K562 (cell line): ENCODE measurements around the gene PGAP2. TPM values are rescaled to one million over a fixed set of nuclear protein-coding genes. Genes with fewer than 3 reads are reported as not detected.

Source experiments
- ARID2 ChIP-seq: fragments of 450-650 bp; IDR thresholded peaks from 2 replicates; pipeline ENCODE4 v1.6.1; 2017; ENCODE audit warnings: antibody characterized with exemption, mild to moderate bottlenecking
- BRD9 ChIP-seq: fragments of 450-650 bp; IDR thresholded peaks from 2 replicates; pipeline ENCODE4 v1.6.1; 2018; ENCODE audit warnings: low read depth; ENCODE audit not compliant: partially characterized antibody
- CBFA2T2 ChIP-seq: fragments of 450-650 bp; conservative IDR thresholded peaks from 2 replicates; pipeline ENCODE4 v1.6.1; 2017; ENCODE audit warnings: mild to moderate bottlenecking
- CBFA2T3 ChIP-seq: fragments of 450-650 bp; IDR thresholded peaks from 2 replicates; pipeline ENCODE4 v1.6.1; 2017
- FOXA3 ChIP-seq, 2 experiments: fragments of 450-650 bp in 1 of 2; sonication (generic) in 1 of 2; formaldehyde crosslinking; IDR thresholded peaks in 1 of 2; conservative IDR thresholded peaks in 1 of 2; 2 replicates each; pipeline versions ENCODE4 v1.4.0 to v1.8.0; 2020 to 2022; ENCODE audit warnings: mild to moderate bottlenecking in 2 of 2, missing genetic modification reagents in 1 of 2
- HNRNPLL ChIP-seq: fragments of 200-400 bp; formaldehyde crosslinking; IDR thresholded peaks from 2 replicates; pipeline ENCODE4 v1.6.1; 2017; ENCODE audit warnings: low read length, low read depth, mild to moderate bottlenecking; ENCODE audit not compliant: poor library complexity, severe bottlenecking
- PPARD ChIP-seq: fragments of 250-450 bp; sonication (Bioruptor Pico); IDR thresholded peaks from 2 replicates; pipeline ENCODE4 v1.8.0; 2022; ENCODE audit warnings: inconsistent platforms, mild to moderate bottlenecking, moderate library complexity
- RFX7 ChIP-seq: fragments of 250-450 bp; sonication (Bioruptor Pico); IDR thresholded peaks from 2 replicates; pipeline ENCODE4 v1.5.1; 2021; ENCODE audit warnings: mild to moderate bottlenecking
- SMARCC2 ChIP-seq: fragments of 450-650 bp; IDR thresholded peaks from 2 replicates; pipeline ENCODE4 v1.6.1; 2017; ENCODE audit warnings: antibody characterized with exemption, moderate library complexity, mild to moderate bottlenecking, low read depth
- STAT5A ChIP-seq: IDR thresholded peaks from 2 replicates; pipeline ENCODE4 v1.6.1; 2012; ENCODE audit warnings: low read length, inconsistent platforms, borderline replicate concordance
- ZBTB5 ChIP-seq: fragments of 450-650 bp; IDR thresholded peaks from 2 replicates; pipeline ENCODE4 v1.6.1; 2017; ENCODE audit warnings: antibody characterized with exemption
- ZSCAN29 ChIP-seq: fragments of 450-650 bp; IDR thresholded peaks from 2 replicates; pipeline ENCODE4 v1.6.1; 2017
- polyA plus RNA-seq, 8 experiments: library from polyadenylated mRNA; depleted of rRNA in 4 of 8; stranded (reverse) in 5 of 8; unstranded in 3 of 8; fragments of >200 nt; fragmentation: Nextera tagmentation in 2 of 8; fragmentation: Illumina TruSeq in 1 of 8; extraction: Ambion mirVana in 2 of 8; extraction: Trizol in 1 of 8; gene quantifications; 2 replicates each; pipeline versions ENCODE4 v1.2.1 to v1.2.3, GENCODE V29; 2011 to 2014; ENCODE audit warnings: inconsistent platforms in 1 of 8, missing spikeins in 1 of 8
- total RNA-seq, 7 experiments: library from RNA; depleted of rRNA in 6 of 7; stranded (reverse); fragments of >200 nt in 6 of 7; fragmentation: Illumina TruSeq in 2 of 7; extraction: Trizol in 2 of 7; gene quantifications; 2 replicates each; pipeline versions ENCODE4 v1.2.1 to v1.2.3, GENCODE V29; 2011 to 2021; ENCODE audit warnings: low replicate concordance in 1 of 7
- TF ChIP-seq, protein P1 (sequence below), 2 experiments: fragments of 450-650 bp in 1 of 2; IDR thresholded peaks; 2 replicates each; pipeline ENCODE4 v1.6.1; 2011 to 2017; ENCODE audit warnings: low read depth in 2 of 2, antibody characterized with exemption in 1 of 2, borderline replicate concordance in 1 of 2, low read length in 1 of 2, mild to moderate bottlenecking in 1 of 2, mixed read lengths in 1 of 2; ENCODE audit not compliant: control insufficient read depth in 1 of 2
- TF ChIP-seq, protein P2 (sequence below): fragments of 450-650 bp; formaldehyde crosslinking; IDR thresholded peaks from 2 replicates; pipeline ENCODE4 v1.4.0; 2022; ENCODE audit warnings: missing genetic modification characterization
- TF ChIP-seq, protein P3 (sequence below): fragments of 200-400 bp; formaldehyde crosslinking; IDR thresholded peaks from 2 replicates; pipeline ENCODE4 v1.6.1; 2017; ENCODE audit warnings: mild to moderate bottlenecking, low read depth, low read length, moderate library complexity
- TF ChIP-seq, protein P4 (sequence below): fragments of 250-450 bp; sonication (Bioruptor Pico); IDR thresholded peaks from 2 replicates; pipeline ENCODE4 v1.8.0; 2021; ENCODE audit warnings: mild to moderate bottlenecking, moderate library complexity

Gene PGAP2
- total and polyA plus RNA-seq, 9 of the 15 experiments (the other 6 are each of a cell fraction or from before 2014, with no cell fraction given): 17.9 to 47.2 (median 33.7) TPM

DNA sequence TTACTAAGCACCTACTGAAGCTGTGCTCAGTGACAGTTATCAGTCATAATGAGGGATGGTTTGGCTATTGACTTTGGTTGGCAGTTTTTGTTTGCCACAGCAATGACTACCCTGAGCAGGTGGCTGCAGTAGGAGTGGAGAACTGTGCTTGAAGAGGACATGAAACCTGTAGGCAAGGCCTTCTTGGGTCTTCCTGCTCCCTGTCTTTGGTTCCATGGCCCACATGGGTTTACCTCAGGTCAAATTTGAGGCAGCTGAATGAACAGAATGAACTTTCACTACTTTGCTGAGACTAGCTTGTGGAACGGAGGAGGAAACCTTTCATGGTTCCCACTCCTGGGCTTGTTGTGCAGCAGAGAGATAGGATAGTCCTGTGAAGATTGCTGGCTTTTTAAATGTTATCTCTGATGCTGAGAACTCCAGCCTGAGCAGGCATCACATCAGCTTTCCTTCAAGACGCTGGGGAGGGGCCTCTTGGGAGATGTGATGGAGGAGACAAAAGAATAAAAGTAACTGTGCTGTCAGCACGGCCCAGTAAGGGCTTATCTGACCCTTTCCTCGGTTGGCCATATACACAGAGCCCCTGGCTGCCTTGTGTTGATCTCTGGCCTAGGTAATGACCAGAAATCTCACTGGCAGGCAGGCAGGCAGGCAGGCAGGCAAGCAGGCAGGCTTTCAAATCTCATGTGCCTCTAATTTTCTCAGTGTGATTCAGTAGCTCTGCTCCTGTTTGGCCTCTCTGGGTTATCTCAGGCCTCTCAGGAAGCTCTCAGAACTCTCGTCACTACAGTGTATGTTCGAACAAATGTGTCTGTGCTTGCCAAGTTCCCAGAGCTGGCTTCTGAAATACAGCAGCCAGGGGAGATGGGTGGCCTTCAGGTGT, 59.1 kb downstream of the PGAP2 start (continued):
- TF ChIP-seq, protein P1, sequence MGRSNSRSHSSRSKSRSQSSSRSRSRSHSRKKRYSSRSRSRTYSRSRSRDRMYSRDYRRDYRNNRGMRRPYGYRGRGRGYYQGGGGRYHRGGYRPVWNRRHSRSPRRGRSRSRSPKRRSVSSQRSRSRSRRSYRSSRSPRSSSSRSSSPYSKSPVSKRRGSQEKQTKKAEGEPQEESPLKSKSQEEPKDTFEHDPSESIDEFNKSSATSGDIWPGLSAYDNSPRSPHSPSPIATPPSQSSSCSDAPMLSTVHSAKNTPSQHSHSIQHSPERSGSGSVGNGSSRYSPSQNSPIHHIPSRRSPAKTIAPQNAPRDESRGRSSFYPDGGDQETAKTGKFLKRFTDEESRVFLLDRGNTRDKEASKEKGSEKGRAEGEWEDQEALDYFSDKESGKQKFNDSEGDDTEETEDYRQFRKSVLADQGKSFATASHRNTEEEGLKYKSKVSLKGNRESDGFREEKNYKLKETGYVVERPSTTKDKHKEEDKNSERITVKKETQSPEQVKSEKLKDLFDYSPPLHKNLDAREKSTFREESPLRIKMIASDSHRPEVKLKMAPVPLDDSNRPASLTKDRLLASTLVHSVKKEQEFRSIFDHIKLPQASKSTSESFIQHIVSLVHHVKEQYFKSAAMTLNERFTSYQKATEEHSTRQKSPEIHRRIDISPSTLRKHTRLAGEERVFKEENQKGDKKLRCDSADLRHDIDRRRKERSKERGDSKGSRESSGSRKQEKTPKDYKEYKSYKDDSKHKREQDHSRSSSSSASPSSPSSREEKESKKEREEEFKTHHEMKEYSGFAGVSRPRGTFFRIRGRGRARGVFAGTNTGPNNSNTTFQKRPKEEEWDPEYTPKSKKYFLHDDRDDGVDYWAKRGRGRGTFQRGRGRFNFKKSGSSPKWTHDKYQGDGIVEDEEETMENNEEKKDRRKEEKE (IDR thresholded peaks at IDR 0.05; ENCODE audit: borderline replicate concordance in 1 of 2, control insufficient read depth in 1 of 2, low read depth in 2 of 2, low read length in 1 of 2): no peak
- no peak for TF ChIP-seq ARID2
- TF ChIP-seq, protein P2, sequence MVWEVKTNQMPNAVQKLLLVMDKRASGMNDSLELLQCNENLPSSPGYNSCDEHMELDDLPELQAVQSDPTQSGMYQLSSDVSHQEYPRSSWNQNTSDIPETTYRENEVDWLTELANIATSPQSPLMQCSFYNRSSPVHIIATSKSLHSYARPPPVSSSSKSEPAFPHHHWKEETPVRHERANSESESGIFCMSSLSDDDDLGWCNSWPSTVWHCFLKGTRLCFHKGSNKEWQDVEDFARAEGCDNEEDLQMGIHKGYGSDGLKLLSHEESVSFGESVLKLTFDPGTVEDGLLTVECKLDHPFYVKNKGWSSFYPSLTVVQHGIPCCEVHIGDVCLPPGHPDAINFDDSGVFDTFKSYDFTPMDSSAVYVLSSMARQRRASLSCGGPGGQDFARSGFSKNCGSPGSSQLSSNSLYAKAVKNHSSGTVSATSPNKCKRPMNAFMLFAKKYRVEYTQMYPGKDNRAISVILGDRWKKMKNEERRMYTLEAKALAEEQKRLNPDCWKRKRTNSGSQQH (CRISPR knock-in tag): no peak
- no peak for TF ChIP-seq RFX7 (CRISPR knock-in tag)
- no peak for TF ChIP-seq ZSCAN29
- TF ChIP-seq FOXA3 (CRISPR knock-in tag; conservative IDR thresholded peaks at IDR 0.05 in 1 of 2, IDR thresholded peaks at IDR 0.05 in 1 of 2): peak in 1 of 2 experiments; percentile 68; a peak in 1 of 4 replicates
- TF ChIP-seq CBFA2T2: peak; percentile 88
- TF ChIP-seq, protein P3, sequence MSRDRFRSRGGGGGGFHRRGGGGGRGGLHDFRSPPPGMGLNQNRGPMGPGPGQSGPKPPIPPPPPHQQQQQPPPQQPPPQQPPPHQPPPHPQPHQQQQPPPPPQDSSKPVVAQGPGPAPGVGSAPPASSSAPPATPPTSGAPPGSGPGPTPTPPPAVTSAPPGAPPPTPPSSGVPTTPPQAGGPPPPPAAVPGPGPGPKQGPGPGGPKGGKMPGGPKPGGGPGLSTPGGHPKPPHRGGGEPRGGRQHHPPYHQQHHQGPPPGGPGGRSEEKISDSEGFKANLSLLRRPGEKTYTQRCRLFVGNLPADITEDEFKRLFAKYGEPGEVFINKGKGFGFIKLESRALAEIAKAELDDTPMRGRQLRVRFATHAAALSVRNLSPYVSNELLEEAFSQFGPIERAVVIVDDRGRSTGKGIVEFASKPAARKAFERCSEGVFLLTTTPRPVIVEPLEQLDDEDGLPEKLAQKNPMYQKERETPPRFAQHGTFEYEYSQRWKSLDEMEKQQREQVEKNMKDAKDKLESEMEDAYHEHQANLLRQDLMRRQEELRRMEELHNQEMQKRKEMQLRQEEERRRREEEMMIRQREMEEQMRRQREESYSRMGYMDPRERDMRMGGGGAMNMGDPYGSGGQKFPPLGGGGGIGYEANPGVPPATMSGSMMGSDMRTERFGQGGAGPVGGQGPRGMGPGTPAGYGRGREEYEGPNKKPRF: no peak
- peak; percentile 58; the same call in 1 of the 2 replicates for TF ChIP-seq STAT5A
- TF ChIP-seq HNRNPLL: no peak
- TF ChIP-seq SMARCC2: peak; percentile 54; the same call in 1 of the 2 replicates
- TF ChIP-seq PPARD (CRISPR knock-in tag): no peak
- TF ChIP-seq CBFA2T3: peak; percentile 94
- TF ChIP-seq BRD9: no peak
- TF ChIP-seq ZBTB5: no peak
- TF ChIP-seq, protein P4, sequence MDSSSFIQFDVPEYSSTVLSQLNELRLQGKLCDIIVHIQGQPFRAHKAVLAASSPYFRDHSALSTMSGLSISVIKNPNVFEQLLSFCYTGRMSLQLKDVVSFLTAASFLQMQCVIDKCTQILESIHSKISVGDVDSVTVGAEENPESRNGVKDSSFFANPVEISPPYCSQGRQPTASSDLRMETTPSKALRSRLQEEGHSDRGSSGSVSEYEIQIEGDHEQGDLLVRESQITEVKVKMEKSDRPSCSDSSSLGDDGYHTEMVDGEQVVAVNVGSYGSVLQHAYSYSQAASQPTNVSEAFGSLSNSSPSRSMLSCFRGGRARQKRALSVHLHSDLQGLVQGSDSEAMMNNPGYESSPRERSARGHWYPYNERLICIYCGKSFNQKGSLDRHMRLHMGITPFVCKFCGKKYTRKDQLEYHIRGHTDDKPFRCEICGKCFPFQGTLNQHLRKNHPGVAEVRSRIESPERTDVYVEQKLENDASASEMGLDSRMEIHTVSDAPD (CRISPR knock-in tag): no peak
